Activated T-cell treated with anti-CD3 and anti-CD28 coated beads for 1 hour (primary cell): ENCODE measurements around the gene ADPRH.
"Not testable (repeated sequence)": the region's sequence is repeated elsewhere in the genome, so short reads cannot be mapped to it uniquely, and the experiment has no call there.

Experiments
- DNase-seq: peaks from one replicate; pipeline ENCODE4 v3.0.0-alpha.2; 2020; ENCODE audit warnings: low read depth

Gene ADPRH

DNA sequence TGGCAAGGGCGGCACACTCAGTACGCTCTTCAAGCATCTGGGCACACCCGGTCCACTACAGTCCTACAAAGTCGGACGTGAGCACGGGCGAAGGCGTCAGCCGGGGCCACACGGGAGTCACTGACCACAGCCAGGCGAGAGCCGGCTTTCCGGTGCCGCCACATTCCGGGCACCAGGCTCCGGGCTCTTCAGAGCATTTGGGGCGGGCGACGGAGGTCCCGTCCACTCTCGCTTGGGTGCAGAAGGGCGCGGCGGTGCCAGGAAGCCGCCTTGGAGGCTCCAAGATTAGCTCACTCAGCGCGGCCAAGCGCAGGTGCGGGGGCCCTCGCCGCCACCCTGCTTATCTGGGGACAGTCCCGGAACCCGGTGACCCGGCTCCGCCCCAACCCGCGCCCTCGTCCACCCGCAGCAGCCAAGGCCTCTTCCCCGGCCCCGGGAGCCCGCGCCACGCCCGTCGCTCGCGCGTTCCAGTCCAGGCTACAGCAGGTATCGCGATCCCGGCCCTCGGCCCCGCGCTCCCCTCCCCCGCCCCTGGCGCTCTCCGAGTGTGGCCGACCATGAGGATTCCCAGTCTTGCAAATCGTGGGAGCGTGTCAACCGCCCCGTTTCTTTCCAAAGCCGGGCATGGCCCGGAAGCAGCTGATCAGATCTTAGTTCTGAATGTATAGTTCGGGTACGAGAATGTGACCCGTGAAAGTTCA, at the start of gene ADPRH:
TSS of gene ADPRH (plus strand) at position 127 of the 701 bp plus-strand sequence. CDS start 2,678 bp downstream, outside the sequence.
- peak; percentile 17 for DNase-seq

DNA sequence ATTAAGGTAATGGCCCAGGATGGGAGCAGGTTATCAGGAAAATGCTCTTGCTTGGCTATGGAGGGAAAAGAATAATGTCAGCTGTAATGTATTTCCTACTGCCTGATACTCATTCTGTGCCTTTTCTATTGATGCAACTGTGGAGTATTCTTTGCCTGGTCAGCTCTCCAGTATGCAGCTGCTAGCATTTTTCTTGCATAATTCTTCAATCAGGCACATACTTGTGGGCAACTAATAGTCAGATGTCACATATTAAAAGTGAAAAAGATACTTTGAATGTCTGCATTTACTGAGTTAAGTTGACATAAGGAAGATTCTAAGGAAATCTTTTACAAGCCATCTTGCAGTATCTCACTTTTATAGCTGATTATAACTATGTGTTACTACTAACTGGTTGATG, 49.4 kb upstream of the ADPRH start:
- DNase-seq: no peak

DNA sequence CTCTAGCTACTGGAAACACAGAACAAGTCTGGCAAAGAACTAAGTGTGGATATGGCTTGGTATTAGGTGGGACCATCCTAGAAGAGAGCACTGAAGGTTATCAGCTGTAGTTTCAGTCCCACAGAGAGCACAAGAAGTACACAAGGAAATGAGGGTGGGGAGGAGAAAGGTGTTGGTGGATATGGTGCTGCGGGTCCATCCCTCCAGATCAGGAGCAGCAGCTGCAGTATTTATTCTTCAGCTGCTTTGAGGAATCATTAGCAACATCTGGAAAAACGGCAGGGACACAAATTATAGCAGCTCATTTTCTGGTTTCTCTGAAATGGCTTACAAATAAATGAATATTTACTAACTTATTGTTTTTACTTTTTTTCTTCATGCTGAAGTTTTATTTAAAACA, 48.8 kb upstream of the ADPRH start:
- no peak for DNase-seq

DNA sequence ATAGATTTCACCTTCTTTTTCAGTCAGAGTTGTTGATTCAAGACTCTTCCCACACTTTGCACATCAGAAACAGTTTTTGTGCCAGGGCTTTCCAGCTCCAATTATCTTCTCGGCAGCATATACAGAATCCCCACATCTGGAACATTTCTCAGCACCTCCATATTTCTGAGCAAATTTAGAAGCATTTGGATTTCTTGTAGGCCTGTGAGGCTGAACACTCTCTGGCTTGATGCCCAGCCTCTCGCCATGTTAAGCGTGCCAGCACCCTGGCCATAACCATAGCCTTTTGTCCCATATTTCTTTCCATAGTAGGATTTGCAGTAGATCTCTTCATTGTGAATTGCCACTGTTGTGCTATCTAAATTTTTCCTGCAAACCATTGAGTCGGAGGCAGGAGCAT, 48.1 kb upstream of the ADPRH start:
- no peak for DNase-seq

DNA sequence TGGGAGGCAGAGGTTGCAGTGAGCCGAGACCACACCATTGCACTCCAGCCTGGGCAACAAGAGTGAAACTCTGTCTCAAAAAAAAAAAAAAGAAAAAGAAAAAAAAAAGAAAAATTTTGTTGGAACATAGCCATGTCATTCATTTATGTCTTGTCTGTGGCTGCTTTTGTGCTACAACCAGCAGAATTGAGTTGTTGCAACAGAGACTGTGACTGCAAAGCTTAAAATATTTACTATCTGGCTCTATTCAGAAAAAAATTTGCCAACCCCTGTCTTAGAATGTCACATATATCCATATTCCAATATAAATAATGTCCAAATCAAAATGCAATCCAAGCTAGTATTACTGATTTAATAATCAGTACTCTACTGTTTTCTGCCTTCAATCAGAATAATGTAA, 45.0 kb upstream of the ADPRH start:
- no peak for DNase-seq

DNA sequence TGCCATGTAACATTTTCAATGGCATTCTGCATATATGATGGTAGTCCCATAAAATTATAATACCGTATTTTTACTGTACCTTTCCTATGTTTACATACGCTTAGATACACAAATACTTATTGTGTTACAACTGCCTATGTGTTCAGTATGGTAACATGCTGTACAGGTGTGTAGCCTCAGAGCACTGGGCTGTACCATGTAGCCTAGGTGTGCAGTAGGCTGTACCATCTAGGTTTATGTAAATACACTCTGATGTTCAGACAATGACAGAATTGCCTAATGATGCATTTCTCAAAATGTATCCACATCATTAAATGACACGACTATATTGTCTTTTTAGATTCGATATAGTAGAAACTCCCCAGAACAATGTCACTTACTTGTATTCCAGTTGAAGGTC, 42.5 kb upstream of the ADPRH start:
- DNase-seq: no peak

DNA sequence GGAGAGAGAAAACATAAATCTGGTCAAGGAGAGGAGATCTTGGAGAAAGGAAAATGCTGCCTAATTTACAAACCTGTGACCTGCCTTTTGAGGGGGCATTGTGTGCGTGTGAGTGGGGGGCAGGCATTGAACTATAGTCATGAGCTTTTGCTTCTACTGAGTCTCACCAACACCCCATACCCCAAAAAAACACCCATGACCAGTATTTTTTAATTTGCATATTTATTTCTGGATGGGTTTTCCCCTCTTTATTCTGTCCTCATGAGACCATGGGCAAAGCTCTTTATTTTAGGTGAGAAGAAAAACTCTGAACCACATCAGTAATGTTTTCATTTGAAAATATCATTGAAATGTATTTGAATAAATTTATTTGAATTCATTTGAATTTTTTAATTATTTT, 40.5 kb upstream of the ADPRH start:
- DNase-seq: no peak

DNA sequence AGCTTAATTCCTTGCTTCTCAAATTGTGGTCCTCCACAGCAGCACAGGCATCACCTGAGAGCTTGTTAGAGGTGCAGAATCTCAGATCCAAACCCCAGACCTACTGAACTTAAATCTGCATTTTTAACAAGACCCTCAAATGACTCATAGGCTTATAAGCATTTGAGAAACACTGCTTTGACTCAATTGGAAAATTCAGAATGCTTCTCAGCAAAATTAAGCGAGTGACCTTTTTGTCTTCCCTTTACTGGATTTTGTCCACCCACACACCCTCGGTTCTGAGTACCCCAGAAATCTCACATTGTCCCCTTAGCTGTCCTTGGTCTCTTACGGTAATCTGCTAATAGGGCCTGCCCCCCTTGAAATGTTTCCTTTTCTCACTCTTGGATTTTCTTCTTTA, 37.7 kb upstream of the ADPRH start:
- no peak for DNase-seq

DNA sequence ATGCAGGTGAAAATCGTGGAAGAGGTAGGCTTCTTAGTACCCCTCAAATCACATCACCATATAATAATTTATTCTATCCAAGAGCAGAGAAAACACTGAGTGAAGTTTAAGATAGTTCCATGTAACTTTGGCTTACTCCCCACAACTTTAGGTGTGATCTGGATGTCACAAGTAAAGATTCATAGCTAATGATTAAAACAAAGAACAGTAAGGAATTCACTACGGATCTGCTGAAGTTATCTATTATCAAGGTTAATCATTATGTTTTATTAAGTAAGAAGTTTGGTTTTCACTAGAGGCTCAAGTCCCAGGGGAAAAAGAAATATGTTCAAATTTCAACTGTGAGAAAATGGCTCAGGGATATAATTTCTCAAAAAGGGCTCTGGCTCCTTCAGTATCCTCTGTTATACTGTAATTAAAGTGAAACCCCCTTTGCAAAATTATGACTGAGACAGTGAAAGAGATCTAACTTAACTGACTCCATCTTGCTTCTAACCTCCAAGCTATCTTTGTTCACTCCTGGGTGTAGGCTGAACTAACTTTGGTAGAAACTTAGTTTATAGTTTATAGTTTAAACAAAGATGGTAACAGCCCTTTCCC, 37.0 kb upstream of the ADPRH start:
- DNase-seq: no peak

DNA sequence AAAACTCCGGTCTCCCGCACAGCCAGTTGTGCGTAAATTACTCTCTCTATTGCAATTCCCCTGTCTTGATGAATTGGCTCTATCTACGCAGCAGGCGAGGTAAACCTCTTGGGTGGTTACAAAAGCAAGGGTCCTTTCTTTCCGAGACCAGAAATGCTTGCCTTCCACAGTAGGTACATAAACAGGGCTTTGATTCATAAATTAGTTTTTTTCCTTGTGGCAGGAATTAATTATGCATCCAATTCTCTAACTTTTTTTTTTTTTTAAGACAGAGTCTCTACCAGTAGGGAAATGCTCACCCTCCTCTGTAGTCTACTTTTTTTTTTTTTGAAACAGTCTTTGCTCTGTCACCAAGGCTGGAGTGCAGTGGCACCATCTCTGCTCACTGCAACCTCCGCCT, 36.1 kb upstream of the ADPRH start:
- DNase-seq: no peak

DNA sequence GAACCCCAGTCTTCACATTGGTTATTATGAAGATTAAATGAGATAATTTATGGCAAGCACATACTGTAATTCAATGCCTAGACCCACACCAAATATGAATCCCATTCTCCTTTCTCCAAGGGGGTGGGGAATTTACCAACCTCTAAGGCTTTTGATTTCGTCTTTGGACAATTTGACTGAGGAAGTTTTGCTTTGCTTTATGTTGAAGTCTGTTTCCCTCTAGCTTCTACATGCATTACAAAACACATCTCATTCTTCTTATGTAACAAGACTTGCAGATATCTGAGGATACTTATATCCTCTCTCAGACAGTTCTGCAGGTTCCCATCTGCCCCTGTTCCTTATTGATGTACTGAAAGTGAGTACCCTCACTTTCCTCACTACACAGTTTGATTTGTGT, 32.1 kb upstream of the ADPRH start:
- no peak for DNase-seq

DNA sequence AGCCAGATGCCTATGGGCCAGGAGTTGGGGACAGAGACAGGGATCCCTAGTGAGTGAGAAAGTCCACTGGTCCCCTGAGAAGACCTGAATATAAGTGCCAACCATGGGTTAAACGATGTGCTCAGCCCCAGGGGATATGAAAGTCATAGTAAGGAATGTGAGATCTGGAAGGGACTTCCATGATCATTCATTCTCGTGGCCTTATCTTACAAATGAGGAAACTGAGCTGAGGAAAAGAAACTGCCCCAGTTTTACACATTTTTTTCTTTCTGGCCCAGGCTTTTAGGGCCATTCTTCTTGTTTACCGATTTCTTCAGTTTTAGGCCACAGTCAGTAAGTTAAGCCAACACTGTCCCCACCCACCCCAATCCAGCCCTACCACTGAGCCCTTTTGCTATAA, 31.0 kb upstream of the ADPRH start:
- DNase-seq: no peak

DNA sequence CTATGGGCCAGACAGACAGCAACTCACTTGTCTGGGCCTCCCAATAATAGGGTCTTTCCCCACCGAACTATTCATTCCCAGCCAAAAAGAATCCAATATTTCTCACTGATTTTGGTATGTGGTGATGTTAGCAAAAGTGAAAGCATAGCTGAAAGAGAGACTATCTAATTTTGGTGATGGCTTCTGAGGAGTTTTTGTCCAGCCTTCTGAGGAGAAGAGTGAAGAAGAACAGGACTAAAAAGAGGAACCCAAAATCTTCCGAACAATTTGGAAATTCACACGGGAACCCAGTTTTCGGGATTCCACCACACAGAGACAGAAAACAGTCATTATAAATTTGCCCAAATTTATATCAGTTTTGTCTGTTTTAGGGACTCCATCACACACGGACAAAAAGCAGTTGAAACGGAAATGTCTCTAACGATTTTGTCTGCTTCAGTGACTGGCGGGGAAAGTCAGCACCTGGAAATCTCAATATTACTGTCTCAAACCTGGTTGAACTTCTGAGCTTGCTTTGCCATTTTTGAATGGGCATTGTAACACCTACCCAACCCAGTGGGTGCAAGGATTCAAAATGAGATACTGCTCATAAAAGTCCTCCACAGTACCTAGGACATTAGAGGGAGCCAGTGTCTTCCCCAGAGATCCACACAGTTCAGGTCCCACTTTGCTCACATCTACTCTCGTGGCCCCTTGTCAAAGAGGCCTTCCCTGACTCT, 28.9 kb upstream of the ADPRH start:
- DNase-seq: no peak

DNA sequence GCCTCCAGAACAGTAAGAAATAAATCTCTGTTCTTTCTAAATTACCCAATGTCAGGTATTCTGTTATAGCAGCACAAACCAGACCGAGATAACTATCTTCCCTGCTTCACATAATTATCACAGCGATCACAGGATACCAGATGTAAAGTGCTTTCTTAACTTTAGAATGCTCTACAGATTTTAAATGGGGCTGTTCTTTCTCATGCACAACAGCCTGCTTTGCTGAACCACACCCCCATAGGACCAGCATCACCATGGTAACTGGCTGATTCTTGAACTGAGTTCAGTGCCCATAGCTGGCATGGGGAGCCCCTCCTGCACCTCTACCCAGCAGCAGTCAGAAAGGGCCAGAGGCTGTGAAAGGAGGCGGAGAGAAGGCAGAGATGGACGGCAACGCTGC, 27.7 kb upstream of the ADPRH start:
- DNase-seq: no peak

DNA sequence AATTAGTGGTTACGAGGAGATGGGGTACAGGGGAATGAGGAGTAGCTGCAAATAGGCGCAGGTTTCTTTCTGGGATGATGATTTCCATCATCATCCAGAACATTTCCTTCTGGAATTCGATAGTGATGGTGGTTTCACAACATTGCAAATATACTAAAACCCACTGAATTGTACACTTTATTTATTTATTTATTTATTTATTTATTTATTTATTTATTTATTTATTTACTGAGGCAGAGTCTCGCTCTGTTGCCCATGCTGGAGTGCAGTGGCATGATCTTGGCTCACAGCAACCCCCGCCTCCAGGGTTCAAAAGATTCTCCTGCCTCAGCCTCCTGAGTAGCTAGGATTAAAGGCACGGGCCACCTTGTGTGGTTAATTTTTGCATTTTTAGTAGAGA, 26.4 kb upstream of the ADPRH start:
- not testable (repeated sequence) for DNase-seq

DNA sequence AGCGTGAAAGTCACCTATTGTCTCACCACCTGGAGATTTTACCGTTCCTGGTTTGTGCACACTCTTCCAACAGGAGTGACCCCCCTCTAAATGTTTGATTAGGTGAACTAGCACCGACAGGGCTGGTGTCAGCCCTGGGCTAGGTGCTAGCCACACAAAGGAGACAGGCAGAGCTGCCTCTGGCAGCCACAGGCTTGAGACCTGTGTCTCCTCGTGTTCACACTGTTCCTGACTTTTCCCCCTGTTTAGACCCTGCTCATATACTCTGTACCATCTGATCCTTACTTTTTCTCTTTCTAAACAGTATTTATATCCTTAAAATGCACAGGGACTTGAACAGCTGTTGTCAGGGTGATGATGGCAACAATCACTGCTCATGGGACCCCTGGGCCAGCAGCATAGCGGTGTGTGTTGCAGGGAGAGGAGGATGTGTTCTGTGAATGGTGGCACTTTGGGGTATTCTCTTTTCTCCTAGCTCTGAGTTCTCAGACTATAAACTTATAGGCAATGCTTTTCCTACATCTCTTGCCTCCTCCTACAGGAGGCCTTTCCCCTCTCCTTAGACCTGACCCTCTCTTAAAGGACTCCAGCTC, 25.4 kb upstream of the ADPRH start:
- no peak for DNase-seq

DNA sequence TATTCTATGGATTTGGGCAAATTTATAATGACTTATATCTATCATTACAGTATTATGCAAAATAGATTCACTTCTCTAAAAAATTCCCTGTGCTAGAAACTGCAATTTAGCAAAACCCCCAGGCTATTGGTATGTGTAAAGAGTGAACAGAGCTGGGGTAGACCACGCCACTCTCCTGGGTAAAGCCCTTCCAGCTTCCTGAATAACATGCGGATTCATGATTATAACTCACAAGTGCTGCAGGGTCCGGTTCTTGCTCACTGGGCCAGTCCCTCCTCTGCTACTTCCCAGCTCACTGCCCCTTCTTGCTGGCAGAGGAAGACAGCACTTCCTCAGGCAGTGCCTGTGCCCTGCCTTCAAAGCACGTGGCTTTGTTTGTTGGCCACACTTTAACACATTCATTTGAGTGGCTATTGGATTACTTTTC, 24.0 kb upstream of the ADPRH start:
- no peak for DNase-seq

DNA sequence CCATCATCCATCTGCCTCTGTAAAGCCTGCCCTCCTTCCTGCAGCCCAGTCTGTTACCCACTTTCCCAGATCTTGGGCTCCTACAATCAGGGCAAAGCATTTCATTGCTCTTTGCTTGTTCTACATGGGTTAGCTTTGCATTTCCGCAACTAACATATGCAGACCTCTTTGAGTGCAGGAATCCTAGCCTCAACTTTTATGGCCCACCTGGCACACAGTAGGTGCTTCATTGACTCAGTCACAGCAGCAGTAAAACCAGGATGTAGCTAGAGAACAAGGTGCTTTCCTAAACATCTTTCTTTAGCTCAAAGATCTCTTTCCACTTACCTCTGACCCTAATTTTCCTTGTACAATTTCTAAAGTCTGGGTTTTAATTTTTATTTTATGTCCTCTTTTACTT, 23.4 kb upstream of the ADPRH start:
- DNase-seq: no peak

DNA sequence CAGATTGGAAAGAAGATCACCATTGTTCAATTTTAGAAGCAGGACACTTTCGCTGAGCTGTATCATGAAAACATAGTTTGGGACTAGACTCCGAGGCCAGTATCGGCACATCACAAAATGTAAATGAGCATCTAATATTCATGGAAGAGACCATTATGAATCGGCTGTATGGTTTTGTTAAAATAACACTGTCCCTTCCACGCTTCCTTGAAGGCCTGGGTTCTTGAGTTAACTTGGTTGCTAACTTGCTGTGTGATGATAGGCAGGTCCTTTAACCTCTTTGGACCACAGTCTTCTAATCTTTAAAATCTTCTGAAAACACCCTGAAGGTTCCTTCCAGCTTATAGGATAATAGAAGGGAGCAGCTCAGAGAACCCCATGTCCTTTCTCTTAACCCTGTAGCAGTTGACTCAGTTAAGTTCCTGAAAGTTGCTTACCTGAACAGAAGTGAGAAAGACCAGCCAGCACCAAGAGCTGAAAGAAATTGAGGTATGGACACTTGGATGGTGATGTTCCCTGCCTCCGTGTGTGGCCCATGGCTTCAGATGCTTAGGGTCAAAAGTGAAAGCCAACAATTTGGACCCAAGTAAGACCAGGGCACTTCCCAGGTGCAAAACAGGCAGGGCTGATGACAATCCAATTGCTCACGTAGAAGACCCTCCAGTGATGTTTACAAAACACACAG, 22.0 kb upstream of the ADPRH start:
- no peak for DNase-seq

DNA sequence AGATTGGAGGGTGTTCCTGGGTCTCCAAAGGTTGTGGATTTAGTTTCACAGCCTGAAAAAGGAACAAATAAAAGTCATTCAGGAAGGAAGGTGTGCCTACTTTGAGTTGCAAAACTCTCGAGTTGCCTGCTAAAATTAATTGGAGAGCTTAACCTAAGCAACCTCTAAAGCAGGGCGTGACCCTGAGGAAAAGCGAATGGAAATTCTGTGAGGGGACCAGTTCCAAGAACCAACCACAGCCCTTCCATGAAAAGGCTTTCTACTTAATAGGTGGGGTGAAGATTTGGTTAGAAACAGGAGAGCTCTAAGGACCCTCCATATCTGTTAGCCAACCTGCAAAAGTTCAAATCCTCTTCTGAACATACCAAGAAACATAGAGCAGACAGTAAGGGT, 21.4 kb upstream of the ADPRH start:
- DNase-seq: no peak

DNA sequence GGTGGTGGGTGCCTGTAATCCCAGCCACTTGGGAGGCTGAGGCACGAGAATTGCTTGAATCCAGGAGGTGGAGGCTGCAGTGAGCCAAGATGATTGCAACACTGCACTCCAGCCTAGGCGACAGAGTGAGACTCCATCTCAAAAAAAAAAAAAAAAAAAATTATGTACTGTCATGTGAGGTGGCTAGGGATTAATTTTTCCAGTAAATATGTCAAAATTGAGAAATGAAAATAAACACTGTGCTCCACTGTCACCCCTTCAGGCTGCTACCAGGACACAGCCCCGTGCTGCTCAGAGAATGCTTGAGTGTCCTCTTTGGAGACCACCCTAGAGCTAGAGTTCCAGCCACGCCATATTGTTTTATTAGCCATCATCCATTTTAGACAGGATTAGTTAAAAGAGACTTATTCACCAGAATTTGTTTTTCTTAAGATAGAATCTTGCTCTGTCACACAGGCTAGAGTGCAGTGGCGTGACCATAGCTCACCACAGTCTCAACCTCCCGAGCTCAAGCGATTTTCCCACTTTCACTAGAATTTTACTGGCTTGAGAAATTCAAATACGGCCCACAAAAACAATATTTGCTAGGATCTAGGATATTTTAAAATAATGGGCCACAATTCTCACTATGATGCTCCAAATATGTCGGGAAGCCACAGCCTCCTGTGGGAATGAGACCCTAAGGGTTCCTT, 20.5 kb upstream of the ADPRH start:
- no peak for DNase-seq

DNA sequence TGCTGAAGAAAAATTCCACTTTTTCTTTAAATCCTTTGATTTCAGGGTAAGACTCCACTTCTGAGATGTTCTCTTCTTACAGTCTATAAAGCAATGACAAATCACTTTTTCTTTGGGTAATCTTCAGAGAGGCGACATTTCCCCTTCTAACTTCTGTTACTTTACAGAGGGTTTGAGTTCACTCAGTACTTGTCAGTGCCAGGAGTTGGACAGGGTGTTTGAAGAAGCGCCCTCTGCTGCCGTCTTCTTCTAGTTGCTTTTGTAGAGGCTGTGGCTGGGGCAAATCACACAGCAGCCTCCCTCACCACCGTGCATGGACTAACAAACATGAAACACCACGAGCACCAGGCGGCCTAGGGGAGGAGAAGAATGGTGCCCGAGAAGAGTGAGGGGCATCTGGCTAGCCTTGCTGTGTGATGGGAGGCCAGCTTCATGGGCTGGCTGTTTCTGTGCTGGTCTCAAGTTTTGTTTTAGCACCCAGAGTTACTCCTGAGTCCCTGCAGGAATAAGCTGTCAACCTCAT, 19.8 kb upstream of the ADPRH start, which contains the start of gene CD80:
TSS of gene CD80 (minus strand) at position 174 of the 523 bp plus-strand sequence. CDS start 1,886 bp downstream, outside the sequence.
- DNase-seq: peak; percentile 13
